Measurements from ENCODE around the gene ACTR1B.
A peak's percentile ranks its signal among the peaks of the same experiment; 100 is the strongest.

Gene ACTR1B

DNA sequence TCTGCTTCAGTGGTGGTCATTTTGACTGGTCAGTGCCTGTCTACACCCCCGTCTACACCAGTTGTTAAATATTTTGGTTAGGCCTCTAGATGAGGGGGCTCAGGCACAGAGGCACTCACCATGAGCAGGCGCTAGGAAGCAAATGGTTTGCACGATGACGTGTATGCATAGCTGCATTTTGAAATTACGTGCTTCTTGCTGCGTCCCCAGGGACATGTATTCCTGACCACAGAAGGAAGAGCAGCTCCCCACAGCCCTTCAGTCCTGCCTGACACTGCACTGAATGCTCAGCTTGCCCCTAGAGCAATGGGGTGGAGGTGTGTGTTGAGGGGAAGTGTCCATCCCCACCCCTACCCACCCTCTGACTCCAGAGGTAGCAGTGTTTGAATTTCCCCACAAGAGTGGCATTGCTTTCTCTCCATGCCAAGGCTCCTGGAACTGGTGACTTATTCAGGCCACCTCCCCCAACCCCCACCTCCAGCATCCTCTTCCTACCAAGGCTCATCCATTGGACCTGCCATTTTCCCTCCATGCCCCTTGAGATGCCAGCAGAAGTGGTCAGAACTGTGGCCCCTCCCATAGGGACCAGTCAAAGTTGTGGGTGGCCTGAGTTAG, 38.1 kb upstream of the ACTR1B start:
- Histone ChIP-seq H3K9me3 (ENCODE audit: control insufficient read depth, low read length) (no peaks in the 10 kb centered on the region), H2BK120ac (ENCODE audit: low read depth, low read length) (no peak overlapping the region), H2BK5ac (ENCODE audit: low read depth, low read length, poor library complexity, severe bottlenecking) (no peak overlapping the region), H3K14ac (ENCODE audit: low read length in 2 of 2) (no peak overlapping the region), H4K91ac (ENCODE audit: low read length) (no peak overlapping the region), H2BK15ac (ENCODE audit: low read depth, poor library complexity, severe bottlenecking) (no peak overlapping the region), H3K79me1 (replicated peaks; ENCODE audit: low read length, poor library complexity, severe bottlenecking) (no peaks in the 10 kb centered on the region), H3K9ac (ENCODE audit: low read length) (no peak overlapping the region), H3K4me3 (ENCODE audit: insufficient read depth in 1 of 2, low read depth in 1 of 2, low read length in 2 of 2) (no peak overlapping the region), H4K8ac (ENCODE audit: low read length) (no peak overlapping the region), H2AK5ac (ENCODE audit: low read length, severe bottlenecking) (no peak overlapping the region), H3K27ac (ENCODE audit: low read length, poor library complexity, severe bottlenecking) (no peak overlapping the region), H3K4me2 (ENCODE audit: low read length, poor library complexity, severe bottlenecking) (no peak overlapping the region), H3K27me3 (ENCODE audit: control insufficient read depth in 1 of 2, insufficient read depth in 1 of 2, low read length in 2 of 2) (peaks cover 0 to under 1% of the 10 kb centered on the region in 2 experiments), H3K18ac (ENCODE audit: low read depth in 1 of 2, low read length in 2 of 2) (peak overlapping the region in 1 of 2 experiments; percentile 23), H2BK12ac (ENCODE audit: low read length in 2 of 2) (peak overlapping the region in 1 of 2 experiments; percentile 52), H3K36me3 (ENCODE audit: control insufficient read depth in 1 of 2, insufficient read depth in 2 of 2, low read depth in 1 of 2, low read length in 2 of 2) (no peaks in the 10 kb centered on the region), H3K4me1 (ENCODE audit: control insufficient read depth, insufficient read depth, low read depth, low read length) (peaks cover 5% of the 10 kb centered on the region), H3K23ac (ENCODE audit: low read length in 2 of 2) (no peak overlapping the region), H3K4ac (ENCODE audit: low read depth in 1 of 2, low read length in 2 of 2) (no peak overlapping the region), H2AFZ (ENCODE audit: low read depth, low read length) (peak overlapping the region; percentile 39)
- peak; percentile 68 for DNase-seq
- WGBS: 74% methylated on average over 6 of the region's 6 CpGs

DNA sequence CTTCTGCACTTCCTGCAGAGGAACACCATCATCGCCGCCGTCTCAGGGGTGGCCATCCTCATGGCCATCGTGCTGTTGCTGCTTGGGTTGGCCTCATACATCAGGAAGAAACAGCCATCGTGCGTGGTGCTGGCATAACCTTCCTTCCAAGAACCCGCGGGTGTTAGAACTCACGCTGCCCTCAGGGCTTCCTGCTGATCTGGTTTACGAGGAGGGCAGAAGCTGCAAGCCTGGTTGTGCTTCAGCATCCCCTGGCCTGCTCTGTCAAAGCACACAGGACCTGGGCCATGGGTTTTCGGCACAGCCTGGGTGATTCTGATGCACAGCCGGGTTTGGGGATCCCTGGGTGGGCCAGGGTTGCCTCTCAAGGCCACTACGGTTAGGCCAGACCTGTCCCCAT, 37.3 kb upstream of the ACTR1B start:
- H2AK5ac ChIP-seq (ENCODE audit: low read length, severe bottlenecking): no peak overlapping the region
- no peak overlapping the region for H3K14ac ChIP-seq (ENCODE audit: low read length in 2 of 2)
- H3K27ac ChIP-seq (ENCODE audit: low read length, poor library complexity, severe bottlenecking): no peak overlapping the region
- H2BK5ac ChIP-seq (ENCODE audit: low read depth, low read length, poor library complexity, severe bottlenecking): no peak overlapping the region
- H2BK120ac ChIP-seq (ENCODE audit: low read depth, low read length): no peak overlapping the region
- H4K91ac ChIP-seq (ENCODE audit: low read length): no peak overlapping the region
- peaks cover 4% of the 10 kb centered on the region for H3K4me1 ChIP-seq (ENCODE audit: control insufficient read depth, insufficient read depth, low read depth, low read length)
- H3K4ac ChIP-seq (ENCODE audit: low read depth in 1 of 2, low read length in 2 of 2): no peak overlapping the region
- no peaks in the 10 kb centered on the region for H3K36me3 ChIP-seq (ENCODE audit: control insufficient read depth in 1 of 2, insufficient read depth in 2 of 2, low read depth in 1 of 2, low read length in 2 of 2)
- H2BK15ac ChIP-seq (ENCODE audit: low read depth, poor library complexity, severe bottlenecking): no peak overlapping the region
- peak overlapping the region; percentile 44 for H2AFZ ChIP-seq (ENCODE audit: low read depth, low read length)
- no peak overlapping the region for H3K9ac ChIP-seq (ENCODE audit: low read length)
- no peaks in the 10 kb centered on the region for H3K79me1 ChIP-seq (replicated peaks; ENCODE audit: low read length, poor library complexity, severe bottlenecking)
- H3K4me2 ChIP-seq (ENCODE audit: low read length, poor library complexity, severe bottlenecking): no peak overlapping the region
- WGBS: 79% methylated on average over 13 of the region's 13 CpGs
- H4K8ac ChIP-seq (ENCODE audit: low read length): no peak overlapping the region
- H2BK12ac ChIP-seq (ENCODE audit: low read length in 2 of 2): peak overlapping the region in 1 of 2 experiments; percentile 8
- peak overlapping the region in 1 of 2 experiments; percentile 43 for H3K18ac ChIP-seq (ENCODE audit: low read depth in 1 of 2, low read length in 2 of 2)
- H3K27me3 ChIP-seq (ENCODE audit: control insufficient read depth in 1 of 2, insufficient read depth in 1 of 2, low read length in 2 of 2): no peaks in the 10 kb centered on the region
- no peaks in the 10 kb centered on the region for H3K9me3 ChIP-seq (ENCODE audit: control insufficient read depth, low read length)
- no peak overlapping the region for H3K23ac ChIP-seq (ENCODE audit: low read length in 2 of 2)
- no peak overlapping the region for H3K4me3 ChIP-seq (ENCODE audit: insufficient read depth in 1 of 2, low read depth in 1 of 2, low read length in 2 of 2)
- DNase-seq: no peak

GRCh38 chr2:97699765-97700444, 36.1 kb upstream of the ACTR1B start:
- Histone ChIP-seq H3K79me1 (replicated peaks; ENCODE audit: low read length, poor library complexity, severe bottlenecking) (no peaks in the 10 kb centered on the region), H2BK5ac (ENCODE audit: low read depth, low read length, poor library complexity, severe bottlenecking) (peak overlapping the region; percentile 40), H2AFZ (ENCODE audit: low read depth, low read length) (no peak overlapping the region), H3K4me1 (ENCODE audit: control insufficient read depth, insufficient read depth, low read depth, low read length) (peaks cover 4% of the 10 kb centered on the region), H3K23ac (ENCODE audit: low read length in 2 of 2) (no peak overlapping the region), H2BK12ac (ENCODE audit: low read length in 2 of 2) (no peak overlapping the region), H3K27me3 (ENCODE audit: control insufficient read depth in 1 of 2, insufficient read depth in 1 of 2, low read length in 2 of 2) (no peaks in the 10 kb centered on the region), H4K8ac (ENCODE audit: low read length) (no peak overlapping the region), H3K9me3 (ENCODE audit: control insufficient read depth, low read length) (no peaks in the 10 kb centered on the region), H3K36me3 (ENCODE audit: control insufficient read depth in 1 of 2, insufficient read depth in 2 of 2, low read depth in 1 of 2, low read length in 2 of 2) (no peaks in the 10 kb centered on the region), H3K14ac (ENCODE audit: low read length in 2 of 2) (no peak overlapping the region), H3K27ac (ENCODE audit: low read length, poor library complexity, severe bottlenecking) (no peak overlapping the region), H2BK15ac (ENCODE audit: low read depth, poor library complexity, severe bottlenecking) (no peak overlapping the region), H2BK120ac (ENCODE audit: low read depth, low read length) (no peak overlapping the region), H3K4ac (ENCODE audit: low read depth in 1 of 2, low read length in 2 of 2) (no peak overlapping the region), H3K4me2 (ENCODE audit: low read length, poor library complexity, severe bottlenecking) (no peak overlapping the region), H3K9ac (ENCODE audit: low read length) (no peak overlapping the region), H4K91ac (ENCODE audit: low read length) (no peak overlapping the region), H3K4me3 (ENCODE audit: insufficient read depth in 1 of 2, low read depth in 1 of 2, low read length in 2 of 2) (no peak overlapping the region), H3K18ac (ENCODE audit: low read depth in 1 of 2, low read length in 2 of 2) (no peak overlapping the region), H2AK5ac (ENCODE audit: low read length, severe bottlenecking) (no peak overlapping the region)
- 73% methylated on average over 11 of the region's 11 CpGs for WGBS
- peak; percentile 68 for DNase-seq

DNA sequence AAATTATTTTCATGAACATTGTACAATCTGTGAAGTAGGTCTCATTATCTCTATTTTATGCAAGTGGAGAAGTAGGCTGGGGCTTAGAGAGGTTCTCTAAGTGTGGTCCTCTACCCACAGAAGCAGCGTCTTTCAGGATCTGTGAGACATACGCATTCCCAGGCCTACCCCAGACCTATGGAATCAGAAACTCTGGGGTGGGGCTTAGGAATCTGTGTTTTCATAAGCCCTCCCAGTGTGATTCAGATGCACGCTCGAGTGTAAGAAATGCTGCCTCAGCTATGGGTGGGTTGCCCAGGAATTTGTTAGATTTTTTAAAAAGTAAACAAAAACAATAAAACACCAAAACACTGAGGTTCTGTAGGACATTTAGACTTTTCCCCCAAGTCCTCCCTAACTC, 34.7 kb upstream of the ACTR1B start:
- Histone ChIP-seq H3K27me3 (ENCODE audit: control insufficient read depth in 1 of 2, insufficient read depth in 1 of 2, low read length in 2 of 2) (no peaks in the 10 kb centered on the region), H2AFZ (ENCODE audit: low read depth, low read length) (no peak overlapping the region), H3K4me1 (ENCODE audit: control insufficient read depth, insufficient read depth, low read depth, low read length) (peaks cover 4% of the 10 kb centered on the region), H3K9me3 (ENCODE audit: control insufficient read depth, low read length) (no peaks in the 10 kb centered on the region), H3K14ac (ENCODE audit: low read length in 2 of 2) (no peak overlapping the region), H2BK5ac (ENCODE audit: low read depth, low read length, poor library complexity, severe bottlenecking) (no peak overlapping the region), H3K36me3 (ENCODE audit: control insufficient read depth in 1 of 2, insufficient read depth in 2 of 2, low read depth in 1 of 2, low read length in 2 of 2) (no peaks in the 10 kb centered on the region), H3K4me2 (ENCODE audit: low read length, poor library complexity, severe bottlenecking) (no peak overlapping the region), H3K9ac (ENCODE audit: low read length) (no peak overlapping the region), H3K23ac (ENCODE audit: low read length in 2 of 2) (no peak overlapping the region), H4K91ac (ENCODE audit: low read length) (no peak overlapping the region), H2AK5ac (ENCODE audit: low read length, severe bottlenecking) (no peak overlapping the region), H3K79me1 (replicated peaks; ENCODE audit: low read length, poor library complexity, severe bottlenecking) (no peaks in the 10 kb centered on the region), H2BK12ac (ENCODE audit: low read length in 2 of 2) (no peak overlapping the region), H3K4me3 (ENCODE audit: insufficient read depth in 1 of 2, low read depth in 1 of 2, low read length in 2 of 2) (no peak overlapping the region), H2BK15ac (ENCODE audit: low read depth, poor library complexity, severe bottlenecking) (no peak overlapping the region), H4K8ac (ENCODE audit: low read length) (no peak overlapping the region), H3K18ac (ENCODE audit: low read depth in 1 of 2, low read length in 2 of 2) (no peak overlapping the region), H3K27ac (ENCODE audit: low read length, poor library complexity, severe bottlenecking) (no peak overlapping the region), H2BK120ac (ENCODE audit: low read depth, low read length) (no peak overlapping the region), H3K4ac (ENCODE audit: low read depth in 1 of 2, low read length in 2 of 2) (no peak overlapping the region)
- no peak for DNase-seq
- 100% methylated on average over 2 of the region's 4 CpGs for WGBS

All from mesenchymal stem cell (in vitro differentiated cells and primary cell).